ENCODE data around the gene SUN3. TPM values are rescaled to one million over a fixed set of nuclear protein-coding genes. Genes with fewer than 3 reads are reported as not detected.

Gene SUN3
- total and polyA plus RNA-seq, 2 of the 8 experiments (the other 6 are each of a cell fraction or from before 2014, with no cell fraction given), result not detected

GRCh38 chr7:48031111-48031510, 2.2 kb upstream of the SUN3 start (continued):
- no peak for TF ChIP-seq CBX5 (IDR thresholded peaks at IDR 0.05; ENCODE audit: low read depth, low read length)
- TF ChIP-seq TAF7 (optimal IDR thresholded peaks at IDR 0.05; ENCODE audit: borderline replicate concordance, low read depth, low read length), result no peak
- no peak for TF ChIP-seq SRF (IDR thresholded peaks at IDR 0.05; ENCODE audit: low read depth, low read length)
- no peak for TF ChIP-seq TEAD4 (IDR thresholded peaks at IDR 0.05; ENCODE audit: low read depth, low read length)

Measured in H1 (cell line).